Suprapubic skin (tissue), 4 donors: ENCODE data around the gene THAP3.

Experiments
- CTCF ChIP-seq, 2 donors: fragments of 200-600 bp in 1 of 2; fragments of 450-650 bp in 1 of 2; sonication (generic) in 1 of 2; IDR thresholded peaks; one replicate each; pipeline ENCODE4 v1.5.1; 2016 to 2019; ENCODE audit warnings: antibody characterized with exemption in 2 of 2, mild to moderate bottlenecking in 1 of 2, moderate library complexity in 1 of 2
- EP300 ChIP-seq: sonication (generic); formaldehyde crosslinking; IDR thresholded peaks from one replicate; pipeline ENCODE4 v1.6.1; 2017; ENCODE audit warnings: antibody characterized with exemption
- POLR2A ChIP-seq, 2 donors: fragments of 450-650 bp; IDR thresholded peaks; one replicate each; pipeline ENCODE4 v1.6.1; 2017; ENCODE audit warnings: antibody characterized with exemption in 2 of 2, mild to moderate bottlenecking in 2 of 2, moderate library complexity in 2 of 2
- POLR2AphosphoS5 ChIP-seq, 3 donors: sonication (generic); formaldehyde crosslinking; IDR thresholded peaks; one replicate each; pipeline ENCODE4 v1.6.1; 2017; ENCODE audit warnings: antibody characterized with exemption in 3 of 3

- no peak for TF ChIP-seq CTCF (IDR thresholded peaks at IDR 0.05)
- TF ChIP-seq EP300, result no peak
- no peak for TF ChIP-seq POLR2A (IDR thresholded peaks at IDR 0.05)
- TF ChIP-seq POLR2AphosphoS5 (IDR thresholded peaks at IDR 0.05), result no peak
These were observed 11.5 kb downstream of the THAP3 start for GRCh38 chr1:6635910-6636760.
